ENCODE measurements around the gene NUP188. TPM values are rescaled to one million over a fixed set of nuclear protein-coding genes. Genes with fewer than 3 reads are reported as not detected.

The NUP188 gene
- total and polyA plus RNA-seq, 2 donors (not counting 3 experiments of a cell fraction or from before 2014, with no cell fraction given) = 62.7 to 66.2 TPM

- Histone ChIP-seq H3K27me3 (ENCODE audit: control insufficient read depth in 2 of 2, insufficient read depth in 2 of 2, low read length in 2 of 2) (no peaks in the 10 kb centered on the region), H3K9me1 (replicated peaks; ENCODE audit: control insufficient read depth, extremely low read depth, insufficient read depth, low read length) (no peaks in the 10 kb centered on the region), H3K4me3 (replicated peaks in 1 of 3; ENCODE audit: insufficient read depth in 1 of 3, low read depth in 1 of 3, low read length in 3 of 3) (no peak overlapping the region), H3K4me1 (ENCODE audit: control insufficient read depth, extremely low read depth, insufficient read depth, low read length) (peaks cover 45% of the 10 kb centered on the region), H3K36me3 (ENCODE audit: control insufficient read depth in 2 of 2, extremely low read depth in 1 of 2, insufficient read depth in 2 of 2, low read length in 2 of 2) (peaks cover 15 to 23% of the 10 kb centered on the region in 2 experiments), H3K4me2 (ENCODE audit: insufficient read depth, low read length) (no peak overlapping the region), H3K79me2 (ENCODE audit: control insufficient read depth, insufficient read depth, low read length) (peaks cover 15% of the 10 kb centered on the region), H3K9ac (replicated peaks; ENCODE audit: extremely low read depth, insufficient read depth, low read length) (no peak overlapping the region), H2AFZ (ENCODE audit: low read depth, low read length) (no peak overlapping the region), H3K9me3 (replicated peaks; ENCODE audit: control insufficient read depth, insufficient read depth, low read length) (no peaks in the 10 kb centered on the region), H4K20me1 (replicated peaks; ENCODE audit: control insufficient read depth, extremely low read depth, insufficient read depth, low read length) (no peaks in the 10 kb centered on the region), H3K27ac (ENCODE audit: insufficient read depth, low read depth, low read length) (no peak overlapping the region)
- no peak for DNase-seq (ENCODE audit: low read depth, low spot score)
- ChIA-PET CTCF (interaction anchor here (0.9 to 2.8 kb wide), 3 partner anchors 9 to 43 kb away, joined by 3 to 8 read pairs (median 7); no protein-coding TSS in a partner anchor), POLR2A (no interaction called here)
- FAIRE-seq = no peak
- TF ChIP-seq POLR2AphosphoS5 (IDR thresholded peaks at IDR 0.05; ENCODE audit: insufficient read depth, low read depth, low read length) (no peak), GATA2 (IDR thresholded peaks at IDR 0.05; ENCODE audit: insufficient read depth, insufficient read length, low read depth, low read length) (no peak), EZH2 (IDR thresholded peaks at IDR 0.05; ENCODE audit: borderline replicate concordance, low read depth, low read length, severe bottlenecking) (no peak), MAX (IDR thresholded peaks at IDR 0.05; ENCODE audit: insufficient read depth, insufficient read length) (no peak), POLR2A (IDR thresholded peaks at IDR 0.05; ENCODE audit: low read depth, low read length) (no peak), JUN (IDR thresholded peaks at IDR 0.05; ENCODE audit: borderline replicate concordance, insufficient read depth, insufficient read length, low read depth) (no peak), FOS (IDR thresholded peaks at IDR 0.05; ENCODE audit: borderline replicate concordance, insufficient read depth, low read length) (no peak), MYC (IDR thresholded peaks at IDR 0.05; ENCODE audit: low read depth, low read length) (no peak)
- TF ChIP-seq, protein P1, sequence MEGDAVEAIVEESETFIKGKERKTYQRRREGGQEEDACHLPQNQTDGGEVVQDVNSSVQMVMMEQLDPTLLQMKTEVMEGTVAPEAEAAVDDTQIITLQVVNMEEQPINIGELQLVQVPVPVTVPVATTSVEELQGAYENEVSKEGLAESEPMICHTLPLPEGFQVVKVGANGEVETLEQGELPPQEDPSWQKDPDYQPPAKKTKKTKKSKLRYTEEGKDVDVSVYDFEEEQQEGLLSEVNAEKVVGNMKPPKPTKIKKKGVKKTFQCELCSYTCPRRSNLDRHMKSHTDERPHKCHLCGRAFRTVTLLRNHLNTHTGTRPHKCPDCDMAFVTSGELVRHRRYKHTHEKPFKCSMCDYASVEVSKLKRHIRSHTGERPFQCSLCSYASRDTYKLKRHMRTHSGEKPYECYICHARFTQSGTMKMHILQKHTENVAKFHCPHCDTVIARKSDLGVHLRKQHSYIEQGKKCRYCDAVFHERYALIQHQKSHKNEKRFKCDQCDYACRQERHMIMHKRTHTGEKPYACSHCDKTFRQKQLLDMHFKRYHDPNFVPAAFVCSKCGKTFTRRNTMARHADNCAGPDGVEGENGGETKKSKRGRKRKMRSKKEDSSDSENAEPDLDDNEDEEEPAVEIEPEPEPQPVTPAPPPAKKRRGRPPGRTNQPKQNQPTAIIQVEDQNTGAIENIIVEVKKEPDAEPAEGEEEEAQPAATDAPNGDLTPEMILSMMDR (IDR thresholded peaks at IDR 0.05; ENCODE audit: extremely low read depth in 1 of 2, insufficient read depth in 1 of 2, low read depth in 1 of 2, low read length in 2 of 2) = no peak
- intact Hi-C loops (cut with micrococcal nuclease) = no loop called here
- dilution Hi-C loops (cut with MboI; ENCODE audit: extremely low pct_ligation_motif_present, low sequenced_read_pairs) = no loop called here
- BruUV-seq (replicated peaks) = no TSS peak
Measured at GRCh38 chr9:128919402-128920089, 28.0 kb upstream of the NUP188 start.

All from endothelial cell of umbilical vein (primary cell).